IPS DF 4.7 (cell line): ENCODE results near the gene FLNB.

Experiments
- DNase-seq: peaks from one replicate; pipeline ENCODE4 v3.0.0-alpha.2; 2013; ENCODE audit warnings: low spot score; ENCODE audit errors: extremely low read depth

The FLNB gene

DNA sequence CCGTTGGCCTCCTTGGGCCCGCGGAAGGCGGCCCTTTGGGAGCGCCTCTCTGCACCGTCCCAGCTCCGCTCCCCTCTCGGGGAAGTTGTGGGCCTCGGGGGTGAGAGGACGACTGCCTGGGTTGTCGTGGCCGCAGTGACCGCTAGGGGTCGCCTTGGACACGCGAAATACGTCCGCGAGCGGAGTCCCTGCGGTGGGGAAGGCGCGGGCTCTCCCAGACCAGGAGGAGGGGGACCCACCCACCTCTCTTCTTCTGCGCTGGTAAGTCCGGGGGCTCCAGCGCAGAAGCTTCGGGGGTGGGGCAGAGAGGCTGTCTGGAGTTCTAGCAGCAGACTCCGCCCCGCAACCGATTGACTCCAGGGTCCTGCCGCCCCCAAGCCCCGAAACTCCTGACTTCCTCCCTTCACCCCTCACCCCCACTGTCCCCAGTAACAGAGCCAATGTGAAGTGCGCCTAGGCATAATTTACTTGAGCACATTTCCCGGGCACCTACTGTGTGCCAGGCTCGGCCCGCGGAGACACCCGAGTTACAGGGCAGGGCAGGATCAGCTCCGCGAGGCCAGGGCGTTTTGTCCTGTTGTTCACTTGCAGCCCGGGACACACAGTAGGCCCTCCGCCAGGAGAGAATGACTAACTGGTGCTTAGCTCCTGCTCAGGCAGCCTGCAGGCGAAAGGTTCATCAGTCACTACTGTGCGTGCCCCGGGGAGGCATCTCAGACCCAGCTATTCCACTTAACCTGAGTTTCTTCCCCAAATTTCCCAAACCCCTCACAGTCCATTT, 169.7 kb downstream of the FLNB start:
- no peak for DNase-seq

DNA sequence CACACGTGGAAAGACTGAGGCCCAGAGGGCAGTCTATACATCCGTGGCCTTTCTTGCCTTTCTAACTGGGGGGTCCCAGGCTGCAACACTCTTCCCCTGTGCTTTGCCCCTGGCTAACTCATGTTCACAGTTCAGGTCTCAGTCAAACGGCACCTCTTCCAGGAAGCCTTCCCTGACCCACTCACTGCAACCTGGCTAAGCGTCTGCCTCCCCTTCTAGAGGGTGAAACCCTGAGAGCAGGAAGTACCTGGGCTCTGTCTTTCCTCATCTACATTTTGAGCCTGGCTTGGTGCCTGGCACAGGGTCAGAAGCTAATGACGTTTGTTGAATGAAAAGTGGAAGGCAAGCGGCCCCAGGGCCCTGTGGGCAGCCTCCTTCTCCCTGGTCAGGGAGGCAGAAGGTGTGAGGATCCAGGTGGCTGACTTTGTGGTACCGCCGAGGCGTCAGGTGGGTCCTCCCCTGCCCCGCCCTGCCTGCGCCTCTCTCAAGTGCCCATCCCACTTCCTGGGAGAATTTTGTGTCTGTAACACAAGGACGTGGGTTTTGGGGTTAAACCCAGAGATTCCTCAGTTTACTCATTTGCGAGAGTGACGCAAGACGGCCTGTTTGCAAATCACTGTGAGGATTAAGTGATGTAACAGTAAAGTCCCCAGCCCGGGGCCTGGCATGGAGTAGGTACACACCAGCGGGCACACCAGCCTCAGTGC, 170.5 kb downstream of the FLNB start:
- DNase-seq, result no peak

- no peak for DNase-seq
Measured at GRCh38 chr3:58179235-58180098, 171.2 kb downstream of the FLNB start.

GRCh38 chr3:58180099-58180880, 172.1 kb downstream of the FLNB start:
- DNase-seq, result no peak

GRCh38 chr3:58180940-58181587, 172.8 kb downstream of the FLNB start:
- no peak for DNase-seq

GRCh38 chr3:58183221-58183620, 175.0 kb downstream of the FLNB start:
- no peak for DNase-seq

- no peak for DNase-seq
Measured at GRCh38 chr3:58183891-58184290, 175.7 kb downstream of the FLNB start.

GRCh38 chr3:58184309-58184981, 176.2 kb downstream of the FLNB start:
- DNase-seq, result no peak

GRCh38 chr3:58184982-58185360, 176.7 kb downstream of the FLNB start:
- no peak for DNase-seq

DNA sequence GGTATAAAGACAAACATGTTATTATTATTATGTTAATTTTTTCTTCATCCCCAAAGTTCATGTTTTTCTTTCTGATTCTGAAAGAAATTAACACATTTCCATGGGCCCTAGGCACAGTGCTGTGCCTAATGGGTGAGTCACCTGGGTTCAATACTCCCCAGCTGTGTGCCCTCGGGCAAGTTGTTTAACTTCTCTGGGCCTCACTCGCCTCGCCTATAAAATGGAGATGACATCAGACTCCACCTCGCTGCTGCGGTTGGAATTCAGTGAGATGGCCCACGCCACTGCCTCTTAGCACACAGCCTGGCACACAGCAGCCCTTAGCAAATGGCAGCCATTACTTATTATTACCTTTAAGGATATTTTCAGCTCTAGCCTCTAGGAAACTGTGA, 179.9 kb downstream of the FLNB start:
- no peak for DNase-seq

GRCh38 chr3:58188921-58189451, 180.8 kb downstream of the FLNB start:
- no peak for DNase-seq

DNA sequence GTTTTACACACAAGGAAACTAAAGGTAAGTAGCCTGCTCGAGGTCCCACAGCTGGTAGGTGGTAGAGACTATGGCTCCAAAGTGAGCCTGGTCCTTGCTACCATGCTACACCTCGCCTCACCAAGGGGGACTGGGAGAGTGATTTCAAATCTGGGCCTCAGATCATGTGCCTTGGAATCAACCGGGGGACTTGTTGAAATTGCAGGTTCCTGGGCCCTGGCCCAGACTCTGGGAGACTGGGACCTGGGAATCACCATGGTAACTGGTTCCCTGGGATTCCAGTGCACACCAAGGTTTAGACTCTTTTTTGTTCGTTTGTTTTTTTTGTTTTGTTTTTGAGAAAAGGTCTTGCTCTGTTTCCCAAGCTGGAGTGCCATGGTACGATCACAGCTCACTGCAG, 181.5 kb downstream of the FLNB start:
- DNase-seq, result no peak

DNA sequence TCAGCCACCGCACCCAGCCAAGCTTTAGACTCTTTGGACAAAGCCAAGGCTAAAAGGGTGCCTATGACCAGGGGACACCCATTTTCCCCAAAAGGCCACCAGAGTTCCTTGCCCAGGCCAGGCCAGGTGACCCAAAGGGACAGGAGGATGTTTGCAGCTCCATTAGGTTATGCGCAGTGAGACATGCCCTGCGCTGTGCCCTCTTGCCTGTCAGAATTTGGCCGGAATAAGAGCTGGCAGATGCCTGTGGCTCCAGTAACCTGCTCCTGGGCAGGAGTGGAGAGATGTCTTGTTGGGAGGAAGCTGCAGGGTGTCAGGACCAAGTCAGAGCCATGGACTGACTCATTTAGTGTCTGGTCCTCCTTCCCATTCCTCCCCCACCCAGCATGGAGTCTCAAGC, 182.1 kb downstream of the FLNB start:
- DNase-seq, result no peak

- no peak for DNase-seq
Measured at GRCh38 chr3:58190882-58191281, 182.7 kb downstream of the FLNB start.

- DNase-seq, result no peak
Measured at GRCh38 chr3:58191361-58191991, 183.3 kb downstream of the FLNB start.

GRCh38 chr3:58192069-58192468, 183.8 kb downstream of the FLNB start:
- DNase-seq, result no peak

- no peak for DNase-seq
Measured at GRCh38 chr3:58193682-58194407, 185.6 kb downstream of the FLNB start.

DNA sequence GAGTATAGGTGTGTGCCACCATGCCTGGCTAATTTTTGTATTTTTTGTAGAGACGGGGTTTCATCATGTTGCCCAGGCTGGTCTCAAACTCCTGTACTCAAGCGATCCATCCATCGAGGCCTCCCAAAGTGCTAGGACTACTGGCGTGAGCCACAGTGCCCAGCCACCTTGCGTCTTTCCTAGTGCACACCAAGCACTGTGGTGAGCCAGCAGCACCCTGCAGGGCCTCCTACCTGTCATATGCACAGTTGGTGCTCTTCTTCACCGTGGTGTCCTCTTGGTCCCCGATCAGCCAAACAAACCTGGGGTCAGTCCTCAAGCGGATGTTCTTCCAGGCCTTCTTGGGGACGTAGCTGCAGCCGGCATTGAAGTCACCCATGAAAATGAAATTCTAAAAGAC, 189.4 kb downstream of the FLNB start:
- no peak for DNase-seq

DNA sequence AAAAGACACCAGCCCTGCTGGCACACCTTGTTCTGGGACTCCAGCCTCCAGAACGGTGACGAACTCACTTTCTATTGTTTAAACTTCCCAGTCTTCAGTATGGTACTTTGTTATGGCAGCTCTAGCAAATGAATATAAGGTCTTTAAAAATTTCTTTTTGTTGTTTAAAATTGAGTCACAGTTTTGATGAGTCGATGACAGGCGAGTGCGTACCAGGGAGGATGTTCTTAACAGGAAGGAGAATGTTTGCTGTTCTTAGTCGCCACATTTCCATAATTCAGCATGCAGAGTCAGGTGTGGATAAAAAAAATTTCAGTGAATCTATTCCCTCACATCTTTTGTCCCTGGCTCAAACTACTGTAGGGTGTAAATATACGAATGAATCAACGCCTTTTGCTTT, 190.1 kb downstream of the FLNB start:
- DNase-seq, result no peak
